ENCODE measurements around the gene CR1L.
"Not testable (repeated sequence)": the region's sequence is repeated elsewhere in the genome, so short reads cannot be mapped to it uniquely, and the experiment has no call there.

The CR1L gene

DNA sequence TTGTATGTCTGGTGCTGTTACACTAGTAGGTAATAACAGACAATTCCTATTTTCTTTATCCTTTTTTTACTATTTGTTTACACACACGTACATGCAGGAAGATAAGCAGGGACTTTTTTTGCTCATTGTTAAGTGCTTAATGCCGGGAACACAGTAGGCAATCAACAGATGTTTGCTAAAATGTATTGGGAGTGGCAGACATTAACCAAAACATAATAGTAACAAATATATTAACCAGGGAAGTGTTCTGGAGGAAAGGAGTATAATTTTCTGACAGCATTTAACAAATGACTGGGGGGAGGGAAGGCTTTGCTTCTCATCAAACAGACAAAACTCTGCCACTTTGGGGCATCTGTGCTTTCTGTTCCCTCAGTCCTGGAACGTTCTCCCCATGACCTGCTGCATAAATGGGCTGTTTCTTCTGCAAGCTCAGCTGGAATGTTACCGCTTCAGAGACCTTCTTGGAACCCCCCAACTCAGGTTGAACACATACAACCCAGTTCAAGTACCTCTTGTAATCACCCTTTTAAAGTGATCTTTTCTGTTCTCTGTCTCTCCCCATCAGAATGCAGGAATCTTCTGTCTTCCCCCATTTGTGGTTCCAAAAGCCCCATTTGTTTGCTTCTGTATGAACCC, 2.1 kb downstream of the CR1L start:
- no peak for DNase-seq

DNA sequence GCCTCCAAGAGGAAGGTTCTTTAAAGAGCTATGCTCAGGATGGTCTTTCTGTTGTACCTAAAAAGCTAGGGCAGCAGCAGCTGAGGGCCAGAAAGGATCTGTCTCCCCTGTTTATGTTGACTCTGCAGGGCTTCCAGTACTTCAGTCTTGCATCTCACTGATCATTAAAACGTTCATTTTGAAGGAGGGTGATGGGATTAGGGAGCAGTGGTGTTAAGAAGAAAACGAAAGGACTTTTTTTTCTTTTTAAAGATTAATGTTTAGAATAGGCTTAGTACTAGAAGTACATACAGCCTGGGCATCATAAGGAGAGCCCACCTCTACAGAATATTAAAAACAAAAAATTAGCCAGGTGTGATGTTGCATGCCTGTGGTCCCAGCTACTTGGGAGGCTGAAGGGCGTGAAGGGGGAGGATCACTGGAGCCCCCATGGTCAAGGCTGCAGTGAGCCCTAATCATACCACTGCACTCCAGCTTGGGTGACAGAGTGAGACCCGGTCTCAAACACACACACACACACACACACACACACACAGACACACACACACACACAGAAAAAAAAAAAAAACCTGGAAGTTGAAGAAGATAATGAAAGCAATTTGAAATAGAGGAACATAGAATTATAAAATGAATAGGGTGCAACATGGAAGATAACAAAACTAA, 2.9 kb downstream of the CR1L start:
- DNase-seq: no peak

DNA sequence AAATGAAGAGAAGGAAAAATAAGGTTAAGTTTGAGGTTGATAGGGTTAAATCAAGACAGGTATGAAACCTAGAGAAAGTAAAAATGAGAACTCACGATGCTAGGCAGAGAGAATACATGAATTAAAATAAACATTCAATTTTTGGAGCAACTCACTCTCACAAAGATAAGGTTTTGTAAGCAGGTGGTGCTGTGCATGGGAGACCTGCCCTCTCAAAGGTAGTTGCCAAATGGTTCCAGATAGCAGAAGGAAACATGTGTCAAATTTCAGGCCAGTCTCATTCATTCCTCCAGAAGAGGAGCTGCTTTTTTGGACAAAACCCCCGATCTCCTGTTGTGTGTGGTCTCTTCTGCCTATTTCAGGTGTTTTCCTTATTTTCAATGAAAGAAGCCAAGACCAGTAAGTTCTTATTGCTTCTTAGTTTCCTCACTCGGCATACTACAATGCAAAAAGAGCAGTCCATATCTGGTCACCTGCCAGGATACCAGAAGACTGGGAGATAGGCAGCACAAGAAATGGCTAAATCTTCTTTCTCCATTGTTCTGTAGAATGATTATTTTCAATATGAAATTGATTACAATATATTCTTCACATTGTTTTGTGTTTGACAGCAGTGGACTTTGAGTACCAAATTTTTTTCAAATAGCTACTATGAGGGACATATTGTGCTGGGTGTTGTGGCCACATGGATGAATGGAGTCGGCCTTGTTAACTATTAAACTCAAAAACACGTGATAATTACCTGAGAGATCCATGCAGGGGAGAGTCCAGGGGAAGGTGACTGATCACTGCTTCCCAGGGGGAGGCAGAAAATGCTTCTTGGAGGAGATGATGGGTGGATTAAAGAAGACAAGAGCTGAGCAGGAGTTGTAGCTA, 3.6 kb downstream of the CR1L start:
- DNase-seq: no peak

DNA sequence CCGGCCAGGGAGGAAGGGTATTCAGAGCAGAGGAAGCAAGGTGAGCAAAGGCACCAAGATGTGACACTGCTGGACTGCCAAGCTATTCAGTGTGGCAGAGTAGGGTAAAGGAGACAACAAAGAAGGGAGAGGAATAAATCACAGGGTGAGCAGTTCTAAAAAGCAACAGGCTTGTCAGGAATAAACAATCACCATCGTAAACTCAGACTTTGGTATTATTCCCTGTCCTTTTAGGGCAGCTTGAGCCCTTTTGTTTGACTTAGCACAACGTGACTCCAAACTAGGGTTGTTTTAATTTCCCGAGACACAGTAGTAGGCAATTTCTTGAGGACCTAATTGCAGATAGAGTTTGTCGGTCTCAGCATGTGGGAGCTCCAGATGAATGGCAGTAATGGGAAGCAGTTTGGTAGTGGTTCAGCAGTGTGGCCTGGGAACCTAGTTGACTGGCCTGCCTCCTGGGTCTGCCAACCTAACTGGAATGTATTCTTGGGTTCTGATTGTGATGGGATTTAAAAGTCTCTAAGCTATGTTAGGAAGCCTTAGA, 4.3 kb downstream of the CR1L start:
- no peak for DNase-seq

DNA sequence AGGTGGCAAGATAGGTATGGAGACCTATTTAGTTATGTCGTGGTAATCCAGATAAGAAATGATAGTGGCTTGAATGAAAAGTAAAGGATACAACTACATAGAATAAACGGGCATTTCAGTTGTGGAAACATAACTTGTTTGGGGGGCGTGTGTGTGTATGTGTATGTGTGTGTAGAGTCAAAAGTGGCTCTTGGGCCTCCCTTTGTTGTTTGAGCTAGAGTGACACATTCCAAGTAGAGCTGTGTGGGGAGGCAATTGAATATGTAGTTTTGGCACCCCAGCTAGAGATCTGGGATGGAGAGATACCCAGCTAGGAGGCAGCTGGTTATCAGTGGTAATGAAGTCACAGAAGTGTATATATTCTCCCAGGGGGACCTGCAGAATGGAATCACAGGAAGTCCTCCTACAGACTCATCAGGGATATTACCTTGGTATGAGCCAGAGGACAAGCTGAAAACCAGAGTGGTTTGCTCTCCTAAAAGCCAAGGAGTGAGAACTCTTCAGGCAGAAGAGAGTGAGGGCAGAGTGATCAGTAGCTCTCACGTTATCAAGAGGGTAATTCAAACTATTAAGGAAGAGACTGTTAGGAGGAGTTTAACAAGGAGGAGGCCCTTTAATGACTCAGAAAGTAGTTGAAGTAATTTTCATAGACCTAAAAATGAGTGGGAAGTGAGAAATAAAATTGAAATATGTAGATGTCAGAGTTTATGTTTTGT, 5.1 kb downstream of the CR1L start:
- no peak for DNase-seq

DNA sequence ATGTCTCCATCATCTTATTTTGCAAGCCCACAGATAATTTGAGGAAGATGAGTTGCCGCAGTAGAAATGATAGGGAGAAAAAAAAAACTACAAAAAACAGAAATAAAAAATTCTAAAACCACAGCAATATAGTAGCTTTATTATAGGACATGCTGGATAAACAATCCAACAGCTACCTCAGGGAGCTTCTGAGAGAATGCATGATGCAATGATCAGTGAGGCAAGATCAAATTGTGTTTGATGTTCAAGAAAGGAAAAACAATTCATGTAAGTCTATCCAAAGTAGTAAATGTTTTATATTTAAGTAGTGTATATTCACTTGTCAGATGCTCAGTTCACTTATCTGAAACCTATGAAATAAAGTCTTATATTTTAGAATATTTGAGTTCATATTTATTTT, 6.7 kb downstream of the CR1L start:
- no peak for DNase-seq

DNA sequence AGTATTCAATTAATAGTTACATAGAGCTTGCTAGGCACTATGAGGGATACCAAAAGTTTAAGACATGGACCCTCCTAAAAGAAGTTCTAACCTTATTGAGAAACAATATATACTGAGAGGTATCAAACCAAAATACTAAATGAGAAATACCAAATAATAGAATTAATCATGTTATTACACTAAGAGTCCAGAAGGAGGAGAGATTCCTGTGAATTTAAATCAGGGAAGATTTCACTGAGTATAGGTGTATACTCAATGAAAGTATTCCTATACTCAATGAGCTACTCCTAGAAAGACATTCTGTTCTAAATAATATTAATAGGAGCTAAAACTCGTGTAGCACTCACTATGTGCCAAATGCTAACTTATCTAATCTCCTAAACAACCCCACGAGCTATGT, 9.4 kb downstream of the CR1L start:
- DNase-seq: no peak

DNA sequence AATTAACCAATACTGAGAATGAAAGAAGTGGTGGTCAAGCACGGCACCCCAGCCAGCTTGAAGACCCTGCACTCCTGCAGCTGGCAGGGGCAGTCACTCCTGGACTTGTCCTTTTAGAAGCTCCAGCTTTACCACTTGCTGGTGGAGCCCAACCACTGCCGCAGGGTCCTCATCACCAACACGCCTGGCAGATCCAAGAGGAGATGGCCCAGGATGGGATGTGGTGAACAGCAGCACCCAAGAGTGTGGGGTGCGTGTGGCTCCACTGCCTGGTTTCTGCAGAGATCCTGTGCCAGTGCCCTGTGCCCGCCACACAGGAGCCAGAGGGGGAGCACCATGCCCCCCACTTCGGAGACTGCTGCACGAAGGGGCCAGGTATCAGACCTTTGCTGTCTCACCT, 13.5 kb downstream of the CR1L start:
- DNase-seq: no peak

DNA sequence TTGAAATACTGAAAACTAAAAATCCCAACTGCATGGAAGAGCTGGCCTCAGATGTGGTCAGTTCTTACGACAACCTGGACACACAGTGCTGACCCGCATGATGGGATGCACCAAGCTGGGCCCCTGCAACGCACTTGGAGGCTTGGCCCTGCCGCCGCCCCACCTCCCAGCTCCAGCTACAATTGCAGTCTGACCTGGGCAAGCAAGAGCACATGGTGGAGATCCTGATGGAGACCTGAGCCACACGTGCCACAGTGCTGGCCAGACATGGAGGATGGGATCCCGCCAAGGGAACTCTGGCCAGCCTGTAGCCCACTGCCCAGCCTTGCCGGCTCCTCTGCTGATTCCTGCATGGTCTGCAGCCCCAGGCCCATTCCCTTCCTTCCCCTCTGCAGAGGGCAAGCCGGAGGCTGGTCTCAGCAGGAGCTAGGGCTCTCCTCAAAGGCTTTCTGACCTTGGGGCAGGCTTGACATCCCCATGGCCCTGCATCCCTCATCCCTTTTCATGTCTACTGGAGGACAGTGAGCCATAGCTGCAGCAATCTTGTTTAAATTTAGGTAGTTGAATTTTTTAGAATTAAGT, 14.1 kb downstream of the CR1L start:
- DNase-seq: no peak

DNA sequence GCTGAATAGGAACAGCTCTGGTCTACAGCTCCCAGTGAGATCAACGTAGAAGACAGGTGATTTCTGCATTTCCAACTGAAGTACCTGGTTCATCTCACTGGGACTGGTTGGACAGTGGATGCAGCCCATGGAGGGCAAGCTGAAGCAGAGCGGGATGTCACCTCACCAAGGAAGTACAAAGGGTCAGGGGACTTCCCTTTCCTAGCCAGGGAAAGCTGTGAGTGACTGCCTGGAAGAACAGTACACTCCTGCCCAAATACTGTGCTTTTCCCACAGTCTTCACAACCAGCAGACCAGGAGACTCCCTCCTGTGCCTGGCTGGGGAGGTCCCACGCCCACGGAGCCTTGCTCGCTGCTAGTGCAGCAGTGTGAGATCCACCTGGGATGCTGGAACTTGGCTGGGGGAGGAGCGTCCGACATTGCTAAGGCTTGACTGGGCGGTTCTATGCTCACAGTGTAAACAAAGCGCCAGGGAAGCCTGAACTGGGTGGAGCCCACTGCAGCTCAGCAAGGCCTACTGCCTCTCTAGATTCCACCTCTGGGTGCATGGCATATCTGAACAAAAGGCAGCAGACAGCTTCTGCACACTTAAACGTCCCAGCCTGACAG, 14.7 kb downstream of the CR1L start:
- DNase-seq: no peak

DNA sequence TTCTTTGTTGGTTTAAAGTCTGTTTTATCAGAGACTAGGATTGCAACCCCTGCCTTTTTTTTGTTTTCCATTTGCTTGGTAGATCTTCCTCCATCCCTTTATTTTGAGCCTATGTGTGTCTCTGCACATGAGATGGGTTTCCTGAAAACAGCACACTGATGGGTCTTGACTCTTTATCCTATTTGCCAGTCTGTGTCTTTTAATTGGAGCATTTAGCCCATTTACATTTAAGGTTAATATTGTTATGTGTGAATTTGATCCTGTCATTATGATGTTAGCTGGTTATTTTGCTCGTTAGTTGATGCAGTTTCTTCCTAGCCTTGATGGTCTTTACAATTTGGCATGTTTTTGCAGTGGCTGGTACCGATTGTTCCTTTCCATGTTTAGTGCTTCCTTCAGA, 16.5 kb downstream of the CR1L start:
- not testable (repeated sequence) for DNase-seq

DNA sequence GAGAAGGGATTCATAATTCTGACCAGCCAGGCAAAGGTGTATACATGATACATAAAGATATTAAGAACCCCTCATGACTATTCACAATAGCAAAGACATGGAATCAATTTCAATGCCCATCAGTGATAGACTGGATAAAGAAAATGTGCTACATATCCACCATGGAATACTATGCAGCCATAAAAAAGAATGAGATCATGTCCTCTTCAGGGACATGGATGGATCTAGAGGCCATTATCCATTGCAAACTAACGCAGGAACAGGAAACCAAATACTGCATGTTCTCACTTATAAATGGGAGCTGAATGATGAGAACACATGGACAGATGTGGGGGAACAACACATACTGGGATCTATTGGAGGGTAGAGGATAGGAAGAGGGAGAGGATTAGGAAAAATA, 21.4 kb downstream of the CR1L start:
- DNase-seq: no peak

DNA sequence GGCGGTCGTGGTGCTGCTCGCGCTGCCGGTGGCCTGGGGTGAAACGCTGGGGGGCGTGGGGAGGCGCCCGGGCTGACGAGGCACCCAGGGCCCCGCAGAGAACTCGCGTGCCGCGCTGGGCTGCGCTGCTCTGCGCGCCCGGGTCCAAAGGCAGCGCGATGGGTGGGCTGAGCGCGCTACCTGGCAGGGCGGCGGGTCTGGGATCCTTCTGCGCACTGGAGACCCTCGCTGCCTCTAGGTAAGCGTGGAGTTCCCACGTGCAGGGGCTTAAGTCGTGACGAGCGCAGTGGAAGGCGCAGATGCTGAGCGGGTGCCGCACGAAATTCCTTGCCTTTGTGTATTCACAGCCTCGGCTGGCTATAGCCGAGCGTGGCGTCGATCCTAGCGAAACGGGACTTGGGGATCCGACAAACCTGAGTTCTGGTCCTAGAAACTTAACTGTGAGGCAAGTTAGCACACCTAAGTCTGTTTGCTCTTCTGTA, 24.6 kb downstream of the CR1L start:
- no peak for DNase-seq

DNA sequence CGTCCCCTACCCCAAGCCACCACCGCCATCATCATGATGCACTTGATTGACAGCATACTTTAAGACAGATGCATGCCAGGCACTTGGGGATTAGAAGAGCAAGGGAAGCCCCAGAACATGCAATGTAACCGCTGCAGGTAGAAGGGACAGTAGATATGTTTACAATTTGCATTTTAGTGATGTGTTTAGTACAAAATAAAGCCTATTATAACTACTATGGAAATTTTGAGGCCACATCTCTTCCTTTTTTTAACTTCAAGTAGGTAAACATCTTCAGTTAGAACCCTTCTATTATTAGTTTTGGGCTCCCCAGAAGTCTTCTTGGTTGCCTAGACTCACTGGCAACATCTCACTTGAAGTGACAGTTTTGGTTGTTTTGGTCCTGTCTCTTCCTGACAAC, 25.3 kb downstream of the CR1L start:
- no peak for DNase-seq

DNA sequence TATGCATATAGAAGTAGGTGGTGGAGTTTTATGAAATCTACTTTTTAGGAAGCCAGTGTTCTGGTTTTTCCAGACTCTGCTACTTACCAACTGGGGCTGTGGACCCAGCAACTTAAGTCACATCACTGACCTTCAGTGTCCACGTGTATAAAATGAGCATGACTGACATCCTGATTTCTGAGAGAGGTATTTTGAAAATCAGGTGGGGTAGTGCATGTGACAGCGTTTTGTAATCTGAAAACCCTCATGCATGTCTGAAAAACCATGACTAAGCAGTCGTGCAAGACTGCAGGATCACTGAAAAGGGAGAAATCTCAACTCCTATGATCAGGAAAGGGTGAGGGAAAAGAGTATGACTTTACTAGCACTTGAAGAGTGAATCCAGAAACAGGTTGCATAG, 26.1 kb downstream of the CR1L start:
- DNase-seq: no peak

DNA sequence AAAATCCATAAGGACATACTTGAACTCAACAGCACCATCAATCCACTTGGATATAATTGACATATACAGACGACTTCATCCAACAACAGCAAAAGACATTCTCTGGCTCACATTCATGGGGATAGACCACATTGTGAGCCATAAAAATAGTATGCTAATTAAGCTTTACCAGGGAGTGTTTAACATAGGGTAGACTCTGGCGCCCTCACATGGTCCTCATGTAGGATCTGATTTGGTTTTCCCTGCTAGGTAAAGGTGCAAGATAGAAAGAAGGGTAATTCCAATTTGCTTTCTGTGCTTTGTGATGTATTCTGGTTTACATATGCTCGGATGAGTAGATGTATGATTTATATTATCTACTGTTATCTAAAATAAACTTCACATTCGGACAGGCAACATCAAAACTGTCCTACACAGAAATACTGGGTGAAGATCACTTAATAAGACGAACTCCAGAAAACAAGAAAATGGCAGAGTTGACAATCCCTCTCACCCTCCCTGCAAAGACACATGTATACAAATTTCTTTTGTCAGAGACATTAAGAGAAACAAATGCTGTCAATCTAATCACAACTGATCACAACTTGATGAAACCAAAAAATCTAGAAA, 27.7 kb downstream of the CR1L start:
- no peak for DNase-seq

DNA sequence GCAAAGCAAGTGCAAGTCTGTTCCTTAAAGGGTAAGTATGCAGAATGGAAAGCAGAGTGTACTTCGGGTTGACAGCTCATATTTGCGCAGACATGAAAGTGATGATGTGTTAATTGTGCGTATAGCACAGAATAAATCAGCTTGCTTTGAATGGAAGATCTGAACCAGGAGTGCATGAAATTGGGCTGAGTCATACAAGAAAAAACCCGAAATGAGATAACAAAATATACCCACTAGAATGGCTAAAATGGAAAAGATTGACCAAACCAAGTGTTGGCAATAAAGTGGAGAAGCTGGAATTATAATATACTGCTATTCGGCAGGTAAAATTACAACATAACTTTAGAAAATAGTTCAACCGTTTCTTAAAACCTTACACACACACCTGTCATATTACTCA, 28.5 kb downstream of the CR1L start:
- DNase-seq: no peak

DNA sequence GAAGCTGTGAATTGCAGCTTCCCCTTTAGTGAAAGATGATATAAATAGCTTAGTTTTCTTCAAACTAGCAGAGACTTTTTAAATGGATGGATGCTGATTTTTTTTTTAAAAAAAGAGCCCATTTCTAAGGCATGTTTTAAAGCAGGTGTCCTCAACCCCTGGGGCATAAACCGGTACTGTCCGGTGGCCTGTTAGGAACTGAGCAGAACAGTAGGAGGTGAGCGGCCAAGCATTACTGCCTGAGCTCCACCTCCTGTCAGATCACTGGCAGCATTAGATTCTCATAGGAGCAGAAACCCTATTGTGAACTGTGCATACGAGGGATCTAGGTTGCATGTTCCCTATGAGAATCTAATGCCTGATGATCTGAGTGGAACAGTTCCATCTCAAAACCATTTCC, 31.2 kb downstream of the CR1L start:
- no peak for DNase-seq

DNA sequence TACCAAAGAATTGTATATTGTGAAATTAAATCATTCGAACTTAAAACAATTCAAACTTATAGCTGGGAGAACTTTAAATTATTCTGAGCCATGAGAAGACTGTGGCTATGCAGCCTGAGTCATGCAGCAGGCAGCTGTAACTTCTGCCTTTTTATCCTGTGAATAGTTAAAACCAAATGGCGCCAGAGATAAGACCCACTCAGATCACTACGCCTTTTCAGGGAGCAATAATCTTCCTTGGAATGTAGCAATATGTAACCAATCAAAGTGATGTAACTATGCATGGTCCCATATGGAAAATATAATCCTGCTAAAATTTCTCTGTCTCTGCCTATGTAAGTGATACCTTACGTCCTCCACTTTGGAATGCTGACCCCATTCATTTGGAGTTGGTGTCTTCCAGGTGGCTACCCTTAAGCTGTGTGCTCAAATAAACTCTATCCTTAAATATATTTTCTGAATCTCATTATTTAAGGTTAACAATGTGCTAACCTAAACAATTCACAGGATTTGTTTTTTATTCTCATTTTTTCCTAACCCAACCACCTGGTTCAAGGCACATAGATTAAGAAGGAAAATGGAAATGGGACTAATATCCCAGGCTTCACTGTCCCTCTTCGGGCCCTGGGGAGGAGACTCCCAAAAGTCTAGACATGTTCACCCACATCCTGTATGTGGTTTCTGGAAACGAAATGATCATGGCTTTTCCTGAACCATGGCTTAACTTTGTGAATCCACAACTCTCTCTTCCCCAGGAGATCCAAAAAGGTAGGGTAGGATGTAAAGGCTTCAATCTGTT, 35.9 kb downstream of the CR1L start:
- DNase-seq: not testable (repeated sequence)

DNA sequence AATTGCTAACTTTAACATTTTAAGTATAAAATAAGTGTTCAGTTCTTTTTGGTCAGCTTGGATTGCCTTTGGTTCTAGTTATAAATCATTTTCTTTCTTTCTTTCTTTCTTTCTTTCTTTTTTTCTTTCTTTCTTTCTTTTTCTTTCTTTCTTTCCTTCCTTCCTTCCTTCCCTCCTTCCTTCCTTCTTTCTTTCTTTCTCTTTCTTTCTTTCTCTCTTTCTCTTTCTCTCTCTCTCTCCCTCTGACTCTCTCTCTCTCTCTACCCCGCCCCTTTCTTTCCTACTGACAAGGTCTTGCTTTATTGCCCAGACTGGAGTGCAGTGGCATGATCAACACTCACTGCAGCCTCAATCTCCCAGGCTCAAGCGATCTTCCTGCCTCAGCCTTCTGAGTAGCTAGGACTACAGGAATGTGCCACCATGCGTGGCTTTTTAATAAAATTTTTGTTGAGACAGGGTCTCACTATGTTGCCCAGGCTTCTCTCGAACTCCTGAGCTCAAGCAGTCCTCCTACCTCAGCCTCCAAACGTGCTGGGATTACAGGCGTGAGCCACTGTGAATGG, 38.0 kb downstream of the CR1L start:
- not testable (repeated sequence) for DNase-seq

All from activated CD4-positive, alpha-beta T cell treated with anti-CD3 and anti-CD28 coated beads, Interleukin-2, amount 50 U/mL, for 1 hour (primary cell).